ENCODE measurements around the gene SDHA.
"Not testable (repeated sequence)": the region's sequence is repeated elsewhere in the genome, so short reads cannot be mapped to it uniquely, and the experiment has no call there.

The SDHA gene

GRCh38 chr5:204001-204400, 14.1 kb upstream of the SDHA start:
- no peaks in the 10 kb centered on the region for H3K27me3 ChIP-seq (ENCODE audit: control insufficient read depth, insufficient read depth, low read length)
- H3K4me3 ChIP-seq (ENCODE audit: low read length), result no peak overlapping the region
- no peaks in the 10 kb centered on the region for H3K36me3 ChIP-seq (ENCODE audit: control insufficient read depth, insufficient read depth, low read length)
- no peaks in the 10 kb centered on the region for H3K9me3 ChIP-seq (ENCODE audit: control insufficient read depth, low read length)
- no peak overlapping the region for H3K9ac ChIP-seq (ENCODE audit: low read length)
- no peaks in the 10 kb centered on the region for H3K4me1 ChIP-seq (ENCODE audit: control insufficient read depth, insufficient read depth, low read length)

- Histone ChIP-seq H3K36me3 (ENCODE audit: control insufficient read depth, insufficient read depth, low read length) (no peaks in the 10 kb centered on the region), H3K9me3 (ENCODE audit: control insufficient read depth, low read length) (no peaks in the 10 kb centered on the region), H3K27me3 (ENCODE audit: control insufficient read depth, insufficient read depth, low read length) (no peaks in the 10 kb centered on the region), H3K4me3 (ENCODE audit: low read length) (no peak overlapping the region), H3K4me1 (ENCODE audit: control insufficient read depth, insufficient read depth, low read length) (no peaks in the 10 kb centered on the region), H3K9ac (ENCODE audit: low read length) (no peak overlapping the region)
These were observed 13.7 kb upstream of the SDHA start for GRCh38 chr5:204462-204861.

- Histone ChIP-seq H3K9me3 (ENCODE audit: control insufficient read depth, low read length) (no peaks in the 10 kb centered on the region), H3K27me3 (ENCODE audit: control insufficient read depth, insufficient read depth, low read length) (no peaks in the 10 kb centered on the region), H3K4me1 (ENCODE audit: control insufficient read depth, insufficient read depth, low read length) (no peaks in the 10 kb centered on the region), H3K9ac (ENCODE audit: low read length) (no peak overlapping the region), H3K36me3 (ENCODE audit: control insufficient read depth, insufficient read depth, low read length) (no peaks in the 10 kb centered on the region), H3K4me3 (ENCODE audit: low read length) (no peak overlapping the region)
These were observed 13.0 kb upstream of the SDHA start for GRCh38 chr5:204966-205670.

GRCh38 chr5:206406-206805, 11.7 kb upstream of the SDHA start:
- Histone ChIP-seq H3K4me3 (ENCODE audit: low read length) (no peak overlapping the region), H3K9ac (ENCODE audit: low read length) (no peak overlapping the region), H3K36me3 (ENCODE audit: control insufficient read depth, insufficient read depth, low read length) (no peaks in the 10 kb centered on the region), H3K27me3 (ENCODE audit: control insufficient read depth, insufficient read depth, low read length) (no peaks in the 10 kb centered on the region), H3K4me1 (ENCODE audit: control insufficient read depth, insufficient read depth, low read length) (no peaks in the 10 kb centered on the region), H3K9me3 (ENCODE audit: control insufficient read depth, low read length) (no peaks in the 10 kb centered on the region)

- Histone ChIP-seq H3K4me1 (ENCODE audit: control insufficient read depth, insufficient read depth, low read length) (no peaks in the 10 kb centered on the region), H3K9me3 (ENCODE audit: control insufficient read depth, low read length) (no peaks in the 10 kb centered on the region), H3K9ac (ENCODE audit: low read length) (no peak overlapping the region), H3K36me3 (ENCODE audit: control insufficient read depth, insufficient read depth, low read length) (no peaks in the 10 kb centered on the region), H3K27me3 (ENCODE audit: control insufficient read depth, insufficient read depth, low read length) (no peaks in the 10 kb centered on the region), H3K4me3 (ENCODE audit: low read length) (no peak overlapping the region)
These were observed 11.1 kb upstream of the SDHA start for GRCh38 chr5:206927-207536.

- H3K4me3 ChIP-seq (ENCODE audit: low read length), result no peak overlapping the region
- no peak overlapping the region for H3K9ac ChIP-seq (ENCODE audit: low read length)
- H3K36me3 ChIP-seq (ENCODE audit: control insufficient read depth, insufficient read depth, low read length), result no peaks in the 10 kb centered on the region
- no peaks in the 10 kb centered on the region for H3K4me1 ChIP-seq (ENCODE audit: control insufficient read depth, insufficient read depth, low read length)
- H3K27me3 ChIP-seq (ENCODE audit: control insufficient read depth, insufficient read depth, low read length), result no peaks in the 10 kb centered on the region
- no peaks in the 10 kb centered on the region for H3K9me3 ChIP-seq (ENCODE audit: control insufficient read depth, low read length)
These were observed 10.5 kb upstream of the SDHA start for GRCh38 chr5:207599-207998.

- Histone ChIP-seq H3K9me3 (ENCODE audit: control insufficient read depth, low read length) (no peaks in the 10 kb centered on the region), H3K4me3 (ENCODE audit: low read length) (no peak overlapping the region), H3K36me3 (ENCODE audit: control insufficient read depth, insufficient read depth, low read length) (no peaks in the 10 kb centered on the region), H3K9ac (ENCODE audit: low read length) (no peak overlapping the region), H3K4me1 (ENCODE audit: control insufficient read depth, insufficient read depth, low read length) (no peaks in the 10 kb centered on the region), H3K27me3 (ENCODE audit: control insufficient read depth, insufficient read depth, low read length) (no peaks in the 10 kb centered on the region)
These were observed 9.5 kb upstream of the SDHA start for GRCh38 chr5:208449-209114.

GRCh38 chr5:213803-214395, 4.2 kb upstream of the SDHA start:
- Histone ChIP-seq H3K4me1 (ENCODE audit: control insufficient read depth, insufficient read depth, low read length) (no peaks in the 10 kb centered on the region), H3K4me3 (ENCODE audit: low read length) (no peak overlapping the region), H3K9me3 (ENCODE audit: control insufficient read depth, low read length) (no peaks in the 10 kb centered on the region), H3K36me3 (ENCODE audit: control insufficient read depth, insufficient read depth, low read length) (no peaks in the 10 kb centered on the region), H3K9ac (ENCODE audit: low read length) (no peak overlapping the region), H3K27me3 (ENCODE audit: control insufficient read depth, insufficient read depth, low read length) (no peaks in the 10 kb centered on the region)

GRCh38 chr5:215256-215655, 2.9 kb upstream of the SDHA start:
- H3K4me1 ChIP-seq (ENCODE audit: control insufficient read depth, insufficient read depth, low read length); H3K27me3 ChIP-seq (ENCODE audit: control insufficient read depth, insufficient read depth, low read length); H3K9me3 ChIP-seq (ENCODE audit: control insufficient read depth, low read length): not testable (repeated sequence)

GRCh38 chr5:216076-216475, 2.0 kb upstream of the SDHA start:
- H3K9ac ChIP-seq (ENCODE audit: low read length); H3K4me3 ChIP-seq (ENCODE audit: low read length); H3K36me3 ChIP-seq (ENCODE audit: control insufficient read depth, insufficient read depth, low read length); H3K9me3 ChIP-seq (ENCODE audit: control insufficient read depth, low read length); H3K27me3 ChIP-seq (ENCODE audit: control insufficient read depth, insufficient read depth, low read length); H3K4me1 ChIP-seq (ENCODE audit: control insufficient read depth, insufficient read depth, low read length): not testable (repeated sequence)

More at GRCh38 chr5:215256-215655, 2.9 kb upstream of the SDHA start:
- H3K36me3 ChIP-seq (ENCODE audit: control insufficient read depth, insufficient read depth, low read length); H3K9ac ChIP-seq (ENCODE audit: low read length); H3K4me3 ChIP-seq (ENCODE audit: low read length): not testable (repeated sequence)

- Histone ChIP-seq H3K4me3 (ENCODE audit: low read length) (peak overlapping the region; percentile 62), H3K27me3 (ENCODE audit: control insufficient read depth, insufficient read depth, low read length) (no peaks in the 10 kb centered on the region), H3K4me1 (ENCODE audit: control insufficient read depth, insufficient read depth, low read length) (no peaks in the 10 kb centered on the region), H3K9me3 (ENCODE audit: control insufficient read depth, low read length) (no peaks in the 10 kb centered on the region), H3K36me3 (ENCODE audit: control insufficient read depth, insufficient read depth, low read length) (no peaks in the 10 kb centered on the region), H3K9ac (ENCODE audit: low read length) (peak overlapping the region; percentile 88)
These were observed 554 bp downstream of the SDHA start for GRCh38 chr5:218457-219291.

Data from mucosa of stomach (tissue), 1 donor.